Heart left ventricle (tissue), 16 donors: ENCODE data around the gene CAPN9. TPM values are rescaled to one million over a fixed set of nuclear protein-coding genes. Genes with fewer than 3 reads are reported as not detected.

Experiments used
- ATAC-seq, 4 donors: fragments of 200-7000 bp; cut with Tn5 transposase; one replicate each; pipeline ENCODE4 v1.9.1; 2020 to 2022; ENCODE audit warnings: moderate library complexity in 4 of 4, mild to moderate bottlenecking in 3 of 4, moderate number of reproducible peaks in 1 of 4
- DNase-seq, 5 donors: peaks; one replicate each; pipeline ENCODE4 v3.0.0-alpha.2; 2020
- H3K27ac ChIP-seq, 12 donors: fragments of 200-600 bp; sonication (generic) in 4 of 12; one replicate each; pipeline versions ENCODE4 v1.5.0 to v1.8.0; 2016 to 2022; ENCODE audit warnings: mild to moderate bottlenecking in 2 of 12
- H3K27me3 ChIP-seq, 9 donors: fragments of 200-600 bp; sonication (generic) in 2 of 9; one replicate each; pipeline versions ENCODE4 v1.5.1 to v1.8.0; 2016 to 2022; ENCODE audit warnings: mild to moderate bottlenecking in 3 of 9
- H3K36me3 ChIP-seq, 9 donors: fragments of 200-600 bp; sonication (generic) in 2 of 9; one replicate each; pipeline versions ENCODE4 v1.5.0 to v1.8.0; 2018 to 2022; ENCODE audit warnings: mild to moderate bottlenecking in 2 of 9
- H3K4me1 ChIP-seq, 12 donors: fragments of 200-600 bp; sonication (generic) in 4 of 12; one replicate each; pipeline versions ENCODE4 v1.5.0 to v1.8.0; 2016 to 2022; ENCODE audit warnings: mild to moderate bottlenecking in 3 of 12
- H3K4me3 ChIP-seq, 12 donors: fragments of 200-600 bp; sonication (generic) in 4 of 12; one replicate each; pipeline versions ENCODE4 v1.5.0 to v1.8.0; 2017 to 2022; ENCODE audit warnings: mild to moderate bottlenecking in 9 of 12, moderate library complexity in 4 of 12
- H3K9me3 ChIP-seq, 12 donors: fragments of 200-600 bp; sonication (generic) in 4 of 12; one replicate each; pipeline versions ENCODE4 v1.5.0 to v1.8.0; 2016 to 2022; ENCODE audit warnings: mild to moderate bottlenecking in 1 of 12
- CTCF ChIP-seq, 12 donors: fragments of 200-600 bp; sonication (generic) in 4 of 12; IDR thresholded peaks; one replicate each; pipeline versions ENCODE4 v1.5.0 to v1.8.0; 2018 to 2022; ENCODE audit warnings: antibody characterized with exemption in 12 of 12, mild to moderate bottlenecking in 5 of 12
- POLR2A ChIP-seq, 2 donors: fragments of 450-650 bp; IDR thresholded peaks; one replicate each; pipeline ENCODE4 v1.6.1; 2017; ENCODE audit warnings: antibody characterized with exemption in 2 of 2, mild to moderate bottlenecking in 2 of 2, moderate library complexity in 2 of 2
- WGBS, 4 donors: extraction: QIAGEN DNeasy Blood & Tissue Kit in 2 of 4; methylation state at CpG; one replicate each; pipeline versions ENCODE4 v1.1.5 to v1.1.7; 2013 to 2018; 5-methylcytosine and 5-hydroxymethylcytosine counted together
- intact Hi-C, 10 donors: fragments of 100-400 bp; cut with DNase I; formaldehyde crosslinking; loops; one replicate each; pipeline versions ENCODE4 v1.11.1 to v1.14.2; 2022
- polyA plus RNA-seq, 2 donors: library from polyadenylated mRNA; stranded (reverse); fragments of 200-250 nt; gene quantifications; one replicate each; pipeline ENCODE4 v1.2.3, GENCODE V29; 2013
- total RNA-seq, 9 donors: library from RNA; depleted of rRNA in 2 of 9; stranded (reverse); fragments of >200 nt in 2 of 9; fragmentation: NEBNext Ultra II Directional in 3 of 9; extraction: Animal tissue kit (Norgen Biotek cat#: 25700) in 3 of 9; gene quantifications; one replicate each; pipeline versions ENCODE4 v1.1.0 to v1.2.4, GENCODE V29; 2016 to 2023
- donor health status: ischemic (EF 13 %, LVEDD 7.1; RV severe dilation, severe dysfunction).
- donor health status: healthy with polysubstance abuse.
- donor health status: DM: no; HTN: yes; CAD: no.
- donor health status: DM: no; HTN: no; CAD: no.
- donor health status: ischemic (EF 25% LVEDD 6.9; RV normal size, moderate dysfunction).
- donor health status: ischemic (EF 25% LVEDD 5.7; RV mildly dilated, moderate dysfunction).
- donor health status: healthy.
- donor health status: DM: yes; HTN: yes; CAD: no.
- donor health status: ischemic (EF 35%, LVEDD 5.7; RV mildly dilated, moderate dysfunction).
- donor health status: nonischemic (EF 11% LVEDD 7.7; RV severe dilation, severe dysfunction).
- donor health status: DM: yes; HTN: yes; CAD: no.
- donor health status: PGD.
- donor health status: ischemic (EF 29% LVEDD 5.4; RV normal size, mild dysfunction).
- donor health status: nonischemic (EF 23%, LVEDD 6.1; RV moderate dilation, normal function).

CAPN9 gene
- total and polyA plus RNA-seq, 11 donors: 0.04 to 0.31 (median 0.17) TPM; not detected in 7

- Histone ChIP-seq H3K4me3 (no peak overlapping the region), H3K4me1 (peaks cover 0 to 56% (median 21%) of the 10 kb centered on the region in 12 donors), H3K27ac (no peak overlapping the region), H3K9me3 (no peaks in the 10 kb centered on the region), H3K27me3 (no peaks in the 10 kb centered on the region), H3K36me3 (no peaks in the 10 kb centered on the region)
- ATAC-seq (no peak), DNase-seq (no peak)
- TF ChIP-seq POLR2A (IDR thresholded peaks at IDR 0.05) (no peak), CTCF (IDR thresholded peaks at IDR 0.05) (no peak)
- WGBS, 4 donors: 64 to 71% (median 66%) methylated on average over 1 of the region's 1 CpG
- intact Hi-C loops: loop anchor here in 1 of 10 donors (5.0 kb wide), 1 partner anchor 34 kb away; no protein-coding TSS in a partner anchor
Observed at GRCh38 chr1:230818367-230818766, 71.2 kb downstream of the CAPN9 start.

GRCh38 chr1:230818901-230819300, 71.7 kb downstream of the CAPN9 start:
- Histone ChIP-seq H3K4me3 (no peak overlapping the region), H3K9me3 (no peaks in the 10 kb centered on the region), H3K27ac (no peak overlapping the region), H3K36me3 (no peaks in the 10 kb centered on the region), H3K27me3 (no peaks in the 10 kb centered on the region), H3K4me1 (peaks cover 0 to 61% (median 27%) of the 10 kb centered on the region in 12 donors)
- no peak for DNase-seq
- WGBS, 4 donors: 92 to 97% (median 95%) methylated on average over 6 of the region's 6 CpGs
- TF ChIP-seq POLR2A (IDR thresholded peaks at IDR 0.05) (no peak), CTCF (IDR thresholded peaks at IDR 0.05) (no peak)
- intact Hi-C loops: loop anchor here in 1 of 10 donors (5.0 kb wide), 1 partner anchor 33 kb away; no protein-coding TSS in a partner anchor
- no peak for ATAC-seq

- Histone ChIP-seq H3K27ac (no peak overlapping the region), H3K36me3 (no peaks in the 10 kb centered on the region), H3K27me3 (no peaks in the 10 kb centered on the region), H3K4me1 (peaks cover 0 to 65% (median 36%) of the 10 kb centered on the region in 12 donors), H3K9me3 (no peaks in the 10 kb centered on the region), H3K4me3 (no peak overlapping the region)
- intact Hi-C loops: loop anchor here in 3 of 10 donors (5.0 to 10.0 kb wide), 3 partner anchors 32 to 55 kb away; partner anchors contain the start of gene C1orf198 (in 1 of the 3)
- no peak for ATAC-seq
- TF ChIP-seq CTCF (IDR thresholded peaks at IDR 0.05) (no peak), POLR2A (IDR thresholded peaks at IDR 0.05) (no peak)
- 92 to 95% (median 93%) methylated on average over 4 of the region's 4 CpGs for WGBS, 4 donors
- no peak for DNase-seq
Observed at GRCh38 chr1:230819976-230820375, 72.8 kb downstream of the CAPN9 start.

GRCh38 chr1:230820568-230820967, 73.4 kb downstream of the CAPN9 start:
- H3K4me1 ChIP-seq: peaks cover 0 to 66% (median 38%) of the 10 kb centered on the region in 12 donors
- H3K9me3 ChIP-seq: no peaks in the 10 kb centered on the region
- peak overlapping the region in 1 of 12 donors; percentile 2 for H3K27ac ChIP-seq
- ATAC-seq: no peak
- 68 to 85% (median 72%) methylated on average over 4 of the region's 4 CpGs for WGBS, 4 donors
- H3K27me3 ChIP-seq: no peaks in the 10 kb centered on the region
- no peak for TF ChIP-seq CTCF (IDR thresholded peaks at IDR 0.05)
- no peak overlapping the region for H3K4me3 ChIP-seq
- no peak for DNase-seq
- intact Hi-C loops: loop anchor here in 2 of 10 donors (5.0 to 10.0 kb wide), 2 partner anchors 47 to 54 kb away; partner anchors contain the start of gene C1orf198 (in 1 of the 2)
- H3K36me3 ChIP-seq: no peaks in the 10 kb centered on the region
